ENCODE results near the gene EHD3. TPM values are rescaled to one million over a fixed set of nuclear protein-coding genes. Genes with fewer than 3 reads are reported as not detected.

Gene EHD3
- total and polyA plus RNA-seq, 11 donors, result 8.9 to 31.9 (median 24.0) TPM

DNA sequence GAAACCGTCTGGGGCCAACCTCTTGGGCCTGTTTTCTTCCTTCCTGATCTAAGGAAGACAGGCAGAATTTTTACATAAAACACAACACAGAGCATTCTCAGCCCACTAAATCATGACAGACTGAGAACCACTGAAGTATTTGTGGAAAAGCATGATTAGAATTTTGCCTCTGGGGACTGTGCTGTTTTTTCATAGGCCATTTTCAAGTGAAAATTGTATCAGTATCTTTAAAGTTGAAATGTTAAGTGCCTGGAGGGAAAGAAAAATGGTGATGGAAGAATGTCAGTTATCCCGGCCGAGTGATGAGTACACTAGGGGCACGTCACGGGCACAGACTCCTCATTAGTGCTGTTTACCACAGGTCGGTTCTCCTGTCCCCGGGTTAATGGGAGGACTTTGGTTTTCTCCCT is 36.9 kb downstream of the EHD3 start:
- ATAC-seq, result no peak
- H3K4me1 ChIP-seq, result peaks cover 0 to 47% (median 3%) of the 10 kb centered on the region in 12 donors
- peaks cover 0 to 6% (median 0%) of the 10 kb centered on the region in 9 donors for H3K36me3 ChIP-seq
- peak overlapping the region in 1 of 12 donors; percentile 17 for H3K27ac ChIP-seq
- no peak for DNase-seq
- 63 to 72% (median 68%) methylated on average over 7 of the region's 7 CpGs for WGBS, 4 donors
- no peaks in the 10 kb centered on the region for H3K27me3 ChIP-seq
- no peaks in the 10 kb centered on the region for H3K9me3 ChIP-seq
- intact Hi-C loops (cut with DNase I), result loop anchor here in 1 of 10 donors (5.0 to 10.0 kb wide), 2 partner anchors 34 to 54 kb away; no protein-coding TSS in a partner anchor
- TF ChIP-seq POLR2A (IDR thresholded peaks at IDR 0.05), result no peak
- TF ChIP-seq, protein P1, sequence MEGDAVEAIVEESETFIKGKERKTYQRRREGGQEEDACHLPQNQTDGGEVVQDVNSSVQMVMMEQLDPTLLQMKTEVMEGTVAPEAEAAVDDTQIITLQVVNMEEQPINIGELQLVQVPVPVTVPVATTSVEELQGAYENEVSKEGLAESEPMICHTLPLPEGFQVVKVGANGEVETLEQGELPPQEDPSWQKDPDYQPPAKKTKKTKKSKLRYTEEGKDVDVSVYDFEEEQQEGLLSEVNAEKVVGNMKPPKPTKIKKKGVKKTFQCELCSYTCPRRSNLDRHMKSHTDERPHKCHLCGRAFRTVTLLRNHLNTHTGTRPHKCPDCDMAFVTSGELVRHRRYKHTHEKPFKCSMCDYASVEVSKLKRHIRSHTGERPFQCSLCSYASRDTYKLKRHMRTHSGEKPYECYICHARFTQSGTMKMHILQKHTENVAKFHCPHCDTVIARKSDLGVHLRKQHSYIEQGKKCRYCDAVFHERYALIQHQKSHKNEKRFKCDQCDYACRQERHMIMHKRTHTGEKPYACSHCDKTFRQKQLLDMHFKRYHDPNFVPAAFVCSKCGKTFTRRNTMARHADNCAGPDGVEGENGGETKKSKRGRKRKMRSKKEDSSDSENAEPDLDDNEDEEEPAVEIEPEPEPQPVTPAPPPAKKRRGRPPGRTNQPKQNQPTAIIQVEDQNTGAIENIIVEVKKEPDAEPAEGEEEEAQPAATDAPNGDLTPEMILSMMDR (IDR thresholded peaks at IDR 0.05), result no peak
- H3K4me3 ChIP-seq, result no peak overlapping the region

DNA sequence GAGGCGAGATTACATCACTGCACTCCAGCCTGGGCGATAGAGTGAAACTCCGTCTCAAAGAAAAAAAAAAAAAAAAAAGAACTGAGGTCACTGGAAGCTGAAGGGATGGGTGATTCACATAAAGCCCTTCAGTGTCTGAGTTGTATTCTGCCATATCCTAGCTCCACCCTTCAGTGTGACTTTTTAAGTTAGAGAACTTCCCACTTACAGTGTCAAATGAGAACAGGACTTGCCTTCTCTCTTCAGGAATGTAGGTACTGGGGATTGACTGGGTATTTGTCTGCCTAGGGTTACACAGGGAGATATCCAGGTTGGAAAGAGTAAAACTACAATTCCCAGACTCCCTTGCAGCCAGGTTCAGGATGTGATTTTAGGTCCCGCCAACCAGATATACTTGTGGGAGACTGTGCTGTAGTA is 37.9 kb downstream of the EHD3 start:
- DNase-seq, result no peak
- Histone ChIP-seq H3K27ac (no peak overlapping the region), H3K27me3 (no peaks in the 10 kb centered on the region), H3K9me3 (no peaks in the 10 kb centered on the region), H3K36me3 (no peaks in the 10 kb centered on the region), H3K4me3 (no peak overlapping the region), H3K4me1 (peaks cover 0 to 52% (median 5%) of the 10 kb centered on the region in 12 donors)
- intact Hi-C loops (cut with DNase I), result loop anchor here in 1 of 10 donors (5.0 to 10.0 kb wide), 2 partner anchors 35 to 53 kb away; no protein-coding TSS in a partner anchor
- WGBS, 4 donors, result 73 to 87% (median 82%) methylated on average over 4 of the region's 4 CpGs
- no peak for ATAC-seq
- TF ChIP-seq POLR2A (IDR thresholded peaks at IDR 0.05), result no peak
- TF ChIP-seq, protein P1 (IDR thresholded peaks at IDR 0.05), result no peak

DNA sequence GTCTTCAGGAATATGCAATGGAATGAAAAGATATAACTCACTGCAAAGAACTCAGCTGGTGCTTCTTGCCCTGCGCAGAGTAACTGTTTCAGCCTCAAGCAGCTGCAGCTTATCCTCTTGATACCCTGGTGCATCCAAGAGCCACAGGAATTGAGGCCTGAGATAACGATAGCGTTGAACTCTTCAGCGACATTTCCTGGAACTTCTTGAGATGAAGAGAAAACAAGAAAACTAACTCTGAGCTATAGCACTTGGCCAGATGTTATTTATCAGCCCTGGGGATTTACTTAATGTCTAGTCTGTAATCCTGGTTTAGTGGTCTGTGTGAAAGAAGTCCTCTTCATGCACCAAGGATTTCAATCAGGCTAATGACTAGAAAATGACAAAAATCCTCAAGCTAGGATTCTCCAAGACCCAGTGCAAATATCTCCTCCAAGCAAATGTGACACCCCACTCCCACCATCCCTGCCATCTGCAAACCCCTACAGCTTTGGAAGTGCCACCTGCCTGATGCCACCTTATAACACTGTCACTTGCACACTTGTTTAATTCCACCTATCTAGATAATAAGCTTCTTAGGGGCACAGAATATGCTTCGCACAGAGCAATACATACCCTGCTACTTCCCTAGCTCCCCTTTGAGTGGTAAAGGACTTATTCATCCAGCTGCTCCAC is 40.6 kb downstream of the EHD3 start:
- peak in 2 of 4 donors; percentile 33 to 41 for ATAC-seq
- intact Hi-C loops (cut with DNase I), result loop anchor here in 3 of 10 donors (5.0 to 10.0 kb wide), 4 partner anchors 32 to 50 kb away; no protein-coding TSS in a partner anchor

DNA sequence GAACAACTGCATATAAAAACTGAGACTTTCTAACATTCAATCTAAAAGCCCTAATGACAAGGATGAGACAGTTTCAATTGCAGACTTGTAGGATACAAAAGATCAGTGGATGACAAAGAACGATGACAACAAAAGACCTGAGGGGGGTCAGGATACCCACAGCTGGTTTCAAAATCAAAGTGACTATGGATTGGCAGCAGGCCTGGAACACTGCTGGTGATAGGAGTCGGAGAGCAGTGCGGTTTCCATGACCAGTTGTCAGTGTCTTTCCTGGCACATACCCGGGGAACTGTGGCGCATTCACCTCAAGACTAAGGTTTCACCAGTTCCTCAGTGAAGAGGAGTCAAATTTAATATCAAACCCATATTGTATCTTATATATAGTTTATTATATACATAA is 42.0 kb downstream of the EHD3 start:
- no peaks in the 10 kb centered on the region for H3K36me3 ChIP-seq
- peaks cover 0 to 33% (median 5%) of the 10 kb centered on the region in 12 donors for H3K4me1 ChIP-seq
- peak in 4 of 5 donors; percentile 22 to 81 (median 55) for DNase-seq
- peak; percentile 79 to 83 (median 82) for ATAC-seq
- H3K4me3 ChIP-seq, result no peak overlapping the region
- peak overlapping the region in 2 of 12 donors; percentile 11 to 21 for H3K27ac ChIP-seq
- WGBS, 4 donors, result 23 to 38% (median 29%) methylated on average over 5 of the region's 5 CpGs
- H3K27me3 ChIP-seq, result no peaks in the 10 kb centered on the region
- H3K9me3 ChIP-seq, result no peaks in the 10 kb centered on the region
- intact Hi-C loops (cut with DNase I), result loop anchor here in 3 of 10 donors (5.0 to 10.0 kb wide), 3 partner anchors 34 to 49 kb away; no protein-coding TSS in a partner anchor
- no peak for TF ChIP-seq POLR2A (IDR thresholded peaks at IDR 0.05)
- TF ChIP-seq, protein P1 (IDR thresholded peaks at IDR 0.05), result no peak

More for the DNA sequence above, 40.6 kb downstream of the EHD3 start:
- Histone ChIP-seq H3K27ac (no peak overlapping the region), H3K4me3 (no peak overlapping the region), H3K9me3 (no peaks in the 10 kb centered on the region), H3K4me1 (peaks cover 0 to 45% (median 5%) of the 10 kb centered on the region in 12 donors), H3K27me3 (no peaks in the 10 kb centered on the region), H3K36me3 (no peaks in the 10 kb centered on the region)
- no peak for TF ChIP-seq POLR2A (IDR thresholded peaks at IDR 0.05)
- TF ChIP-seq, protein P1 (IDR thresholded peaks at IDR 0.05), result no peak
- no peak for DNase-seq
- WGBS, 4 donors, result 56 to 70% (median 61%) methylated on average over 5 of the region's 5 CpGs
